Activated CD8-positive, alpha-beta T cell treated with anti-CD3 and anti-CD28 coated beads for 36 hours (primary cell): ENCODE results near the gene LYRM2. TPM values are rescaled to one million over a fixed set of nuclear protein-coding genes. Genes with fewer than 3 reads are reported as not detected.

Source experiments
- ATAC-seq: fragments of 200-7000 bp; cut with Tn5 transposase; one replicate; pipeline ENCODE4 v1.10.0; 2021; ENCODE audit warnings: mild to moderate bottlenecking, moderate library complexity
- CTCF ChIA-PET: fragments of 350-600 bp; sonication (Branson Sonifier 250); formaldehyde crosslinking; loops from one replicate; lab custom pipeline; 2021; ENCODE audit warnings: antibody characterized with exemption; lab: Charles Lee
- POLR2A ChIA-PET: fragments of 350-600 bp; sonication (Branson Sonifier 250); formaldehyde crosslinking; loops from one replicate; lab custom pipeline; 2021; ENCODE audit warnings: antibody characterized with exemption; lab: Charles Lee
- DNase-seq: peaks from one replicate; pipeline ENCODE4 v3.0.0-alpha.2; 2020
- H3K27ac Mint-ChIP-seq: one replicate; pipeline ENCODE4 v1.8.0; 2021; ENCODE audit warnings: mild to moderate bottlenecking, mixed read lengths
- H3K27me3 Mint-ChIP-seq: one replicate; pipeline ENCODE4 v1.8.0; 2021; ENCODE audit warnings: mixed read lengths
- H3K36me3 Mint-ChIP-seq: one replicate; pipeline ENCODE4 v1.8.0; 2021; ENCODE audit warnings: low read depth, mixed read lengths
- H3K4me1 Mint-ChIP-seq: one replicate; pipeline ENCODE4 v1.8.0; 2021; ENCODE audit warnings: low read depth, mixed read lengths
- H3K4me3 Mint-ChIP-seq: one replicate; pipeline ENCODE4 v1.8.0; 2021; ENCODE audit warnings: mild to moderate bottlenecking, moderate library complexity, mixed read lengths
- H3K9me3 Mint-ChIP-seq: one replicate; pipeline ENCODE4 v1.8.0; 2021; ENCODE audit warnings: mixed read lengths
- intact Hi-C: fragments of 100-400 bp; cut with micrococcal nuclease; formaldehyde crosslinking; loops from one replicate; pipeline ENCODE4 v1.10.0; 2022
- total RNA-seq, 2 experiments: library from RNA; stranded (reverse); gene quantifications; one replicate each; pipeline ENCODE4 v1.2.3, GENCODE V29; 2021
- TF ChIP-seq, protein P1 (sequence below): fragments of 200-600 bp; IDR thresholded peaks from one replicate; pipeline ENCODE4 v1.8.0; 2022; ENCODE audit warnings: antibody characterized with exemption, mild to moderate bottlenecking

The LYRM2 gene
- total RNA-seq, 2 experiments from 2014 or later, result 23.6 to 23.7 TPM

GRCh38 chr6:89575562-89575960 is 63.0 kb downstream of the LYRM2 start:
- Mint-ChIP-seq H3K27me3 (peaks cover 1% of the 10 kb centered on the region), H3K4me1 (peaks cover 9% of the 10 kb centered on the region), H3K9me3 (no peaks in the 10 kb centered on the region), H3K27ac (no peak overlapping the region), H3K4me3 (no peak overlapping the region), H3K36me3 (no peaks in the 10 kb centered on the region)
- ATAC-seq (no peak), DNase-seq (no peak)
- intact Hi-C loops, result no loop called here
- ChIA-PET POLR2A (no interaction called here), CTCF (no interaction called here)
- TF ChIP-seq, protein P1, sequence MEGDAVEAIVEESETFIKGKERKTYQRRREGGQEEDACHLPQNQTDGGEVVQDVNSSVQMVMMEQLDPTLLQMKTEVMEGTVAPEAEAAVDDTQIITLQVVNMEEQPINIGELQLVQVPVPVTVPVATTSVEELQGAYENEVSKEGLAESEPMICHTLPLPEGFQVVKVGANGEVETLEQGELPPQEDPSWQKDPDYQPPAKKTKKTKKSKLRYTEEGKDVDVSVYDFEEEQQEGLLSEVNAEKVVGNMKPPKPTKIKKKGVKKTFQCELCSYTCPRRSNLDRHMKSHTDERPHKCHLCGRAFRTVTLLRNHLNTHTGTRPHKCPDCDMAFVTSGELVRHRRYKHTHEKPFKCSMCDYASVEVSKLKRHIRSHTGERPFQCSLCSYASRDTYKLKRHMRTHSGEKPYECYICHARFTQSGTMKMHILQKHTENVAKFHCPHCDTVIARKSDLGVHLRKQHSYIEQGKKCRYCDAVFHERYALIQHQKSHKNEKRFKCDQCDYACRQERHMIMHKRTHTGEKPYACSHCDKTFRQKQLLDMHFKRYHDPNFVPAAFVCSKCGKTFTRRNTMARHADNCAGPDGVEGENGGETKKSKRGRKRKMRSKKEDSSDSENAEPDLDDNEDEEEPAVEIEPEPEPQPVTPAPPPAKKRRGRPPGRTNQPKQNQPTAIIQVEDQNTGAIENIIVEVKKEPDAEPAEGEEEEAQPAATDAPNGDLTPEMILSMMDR, result no peak

DNA sequence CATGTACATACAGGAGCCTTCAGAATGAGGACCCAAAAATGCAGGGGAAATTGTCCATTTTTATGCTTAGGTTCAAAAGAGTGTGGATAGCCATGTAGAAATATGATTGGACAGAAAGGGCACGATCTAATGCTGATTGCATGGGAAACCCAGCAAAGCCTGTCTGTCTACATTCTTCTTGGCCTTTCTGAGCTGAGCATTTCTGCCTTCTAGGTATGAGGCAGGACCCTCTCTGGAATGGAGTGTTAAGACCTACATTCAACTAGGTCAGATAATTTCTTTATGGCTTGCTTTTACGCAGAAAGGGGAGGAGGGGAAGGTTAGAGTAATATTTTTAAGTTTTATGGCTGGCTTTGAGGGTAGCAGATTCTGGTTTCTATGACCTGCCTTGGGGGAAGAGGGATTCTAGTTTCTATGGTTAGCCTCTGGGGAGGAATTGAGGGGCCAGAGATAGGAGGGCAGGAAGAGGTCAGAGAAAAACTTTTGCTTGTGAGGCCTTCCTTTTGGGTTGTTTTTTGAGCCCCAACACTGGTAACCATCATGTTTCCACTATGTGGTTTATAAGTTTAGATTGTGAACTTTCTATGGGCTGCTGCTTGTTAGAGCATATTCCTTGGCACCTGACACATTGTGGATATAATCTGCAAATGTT is 63.5 kb downstream of the LYRM2 start:
- POLR2A ChIA-PET, result no interaction called here
- no peak overlapping the region for H3K27ac Mint-ChIP-seq

DNA sequence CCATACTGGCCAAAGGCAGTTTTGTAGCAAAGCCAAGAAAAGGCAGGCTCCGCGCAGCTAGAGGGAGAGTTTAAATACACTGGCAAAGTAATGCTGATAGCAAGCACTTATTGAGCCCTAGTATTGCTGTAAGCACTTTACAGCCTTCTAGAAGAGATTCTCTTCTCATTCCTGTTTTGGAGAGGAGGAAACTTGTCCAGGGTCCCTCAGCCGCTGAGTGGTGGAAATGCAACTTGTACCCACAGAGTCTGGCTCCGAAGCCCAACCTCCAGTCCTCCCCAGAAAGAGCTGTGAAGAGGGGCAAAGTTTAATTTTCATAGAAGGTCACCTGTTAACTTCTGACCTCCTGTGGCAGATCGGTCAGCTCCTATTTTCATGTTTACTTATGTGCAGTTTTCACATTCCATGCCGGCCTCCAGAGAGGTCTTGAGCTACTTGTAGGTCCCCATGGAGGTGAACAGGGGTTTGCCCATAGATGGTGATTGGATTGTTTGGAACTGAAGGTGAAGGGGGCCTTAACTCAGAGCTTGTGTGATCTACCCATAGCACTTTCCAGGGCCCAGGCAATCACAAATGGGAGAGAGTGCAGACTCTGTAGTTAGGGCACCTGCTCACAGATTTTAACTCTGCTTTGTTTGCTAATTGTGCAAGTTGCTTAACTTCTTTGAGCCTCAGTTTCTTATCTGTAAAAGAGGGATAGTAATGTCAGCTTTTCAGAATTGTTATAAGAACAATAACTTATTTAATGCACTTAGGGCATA is 70.7 kb downstream of the LYRM2 start:
- no peak for ATAC-seq
- ChIA-PET CTCF (interaction anchor here (0.8 to 1.6 kb wide), 3 partner anchors 9 to 136 kb away, joined by 3 to 4 read pairs (median 3); no protein-coding TSS in a partner anchor), POLR2A (no interaction called here)
- Mint-ChIP-seq H3K36me3 (no peaks in the 10 kb centered on the region), H3K27me3 (no peaks in the 10 kb centered on the region), H3K27ac (no peak overlapping the region), H3K4me3 (no peak overlapping the region), H3K4me1 (no peaks in the 10 kb centered on the region), H3K9me3 (no peaks in the 10 kb centered on the region)
- intact Hi-C loops, result no loop called here
- no peak for DNase-seq
- TF ChIP-seq, protein P1, result no peak

More for the DNA sequence above, 63.5 kb downstream of the LYRM2 start:
- ATAC-seq (no peak), DNase-seq (no peak)
- Mint-ChIP-seq H3K9me3 (no peaks in the 10 kb centered on the region), H3K4me1 (peaks cover 9% of the 10 kb centered on the region), H3K27me3 (peaks cover 1% of the 10 kb centered on the region), H3K4me3 (no peak overlapping the region), H3K36me3 (no peaks in the 10 kb centered on the region)
- intact Hi-C loops, result no loop called here
- CTCF ChIA-PET, result no interaction called here
- TF ChIP-seq, protein P1, result no peak

DNA sequence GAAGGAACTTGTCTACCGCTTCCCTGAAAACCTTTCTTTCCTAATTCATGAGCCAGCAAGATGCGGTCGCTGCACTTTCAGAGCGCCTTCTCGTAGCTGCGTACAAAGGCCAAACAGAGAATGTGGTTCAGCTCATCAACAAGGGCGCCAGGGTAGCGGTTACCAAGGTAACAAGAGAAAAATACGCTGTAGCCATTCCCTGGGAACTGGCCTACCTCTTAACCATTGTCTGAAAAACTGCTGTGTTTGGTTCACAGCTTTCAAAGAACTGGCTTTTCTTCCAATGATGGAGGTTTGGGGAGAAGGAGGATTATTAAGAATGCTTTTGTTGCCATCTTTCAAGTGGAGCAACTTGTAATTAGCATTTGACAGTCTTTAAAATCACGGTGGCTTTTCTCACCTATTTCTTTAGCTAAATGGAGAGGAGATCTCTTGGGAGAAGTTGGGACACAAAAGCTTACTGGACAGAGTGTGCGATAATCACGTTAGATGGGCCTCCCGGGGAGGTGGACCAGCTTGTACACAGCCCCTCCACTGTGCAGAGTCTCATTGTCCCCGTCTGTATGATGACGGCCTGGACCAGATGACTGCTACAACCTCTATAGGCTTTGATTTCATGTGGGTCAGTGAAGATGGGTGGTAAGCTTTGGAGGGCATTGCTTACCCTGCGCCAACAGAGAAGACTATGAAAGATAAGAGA is 71.5 kb downstream of the LYRM2 start:
- no peak for ATAC-seq
- Mint-ChIP-seq H3K36me3 (no peaks in the 10 kb centered on the region), H3K27ac (no peak overlapping the region), H3K4me1 (no peaks in the 10 kb centered on the region), H3K27me3 (no peaks in the 10 kb centered on the region), H3K9me3 (no peaks in the 10 kb centered on the region), H3K4me3 (no peak overlapping the region)
- CTCF ChIA-PET, result interaction anchor here (0.9 to 1.6 kb wide), 2 partner anchors 9 to 135 kb away, joined by 3 to 4 read pairs; no protein-coding TSS in a partner anchor
- TF ChIP-seq, protein P1, result no peak
- POLR2A ChIA-PET, result no interaction called here
- DNase-seq, result no peak
- intact Hi-C loops, result no loop called here
